GM08714 (cell line): ENCODE data around the gene IGF1R.

Experiments
- H3K4me3 ChIP-seq: fragments of 200-500 bp; sonication (Bioruptor generic); 2 replicates; pipeline ENCODE4 v1.5.1; 2014; ENCODE audit warnings: mild to moderate bottlenecking, low read length, inconsistent platforms
- ZNF274 ChIP-seq: IDR thresholded peaks from 2 replicates; pipeline ENCODE4 v1.6.1; 2012; ENCODE audit warnings: mild to moderate bottlenecking, low read depth, low read length

Gene IGF1R

GRCh38 chr15:98896802-98897732 lies 248.7 kb downstream of the IGF1R start:
- no peak overlapping the region for H3K4me3 ChIP-seq
- TF ChIP-seq ZNF274 = no peak

- no peak for TF ChIP-seq ZNF274
- H3K4me3 ChIP-seq = no peak overlapping the region
Observed at GRCh38 chr15:98898122-98898521, 249.8 kb downstream of the IGF1R start.

- no peak overlapping the region for H3K4me3 ChIP-seq
Observed at GRCh38 chr15:98899272-98900021, 251.1 kb downstream of the IGF1R start.

GRCh38 chr15:98900356-98900755 lies 252.0 kb downstream of the IGF1R start:
- no peak for TF ChIP-seq ZNF274
- no peak overlapping the region for H3K4me3 ChIP-seq

More at GRCh38 chr15:98899272-98900021, 251.1 kb downstream of the IGF1R start:
- no peak for TF ChIP-seq ZNF274

GRCh38 chr15:98901434-98902072 lies 253.2 kb downstream of the IGF1R start:
- TF ChIP-seq ZNF274 = no peak
- H3K4me3 ChIP-seq = no peak overlapping the region

GRCh38 chr15:98902931-98903330 lies 254.6 kb downstream of the IGF1R start:
- TF ChIP-seq ZNF274 = no peak
- no peak overlapping the region for H3K4me3 ChIP-seq

GRCh38 chr15:98903377-98904018 lies 255.2 kb downstream of the IGF1R start:
- no peak for TF ChIP-seq ZNF274
- H3K4me3 ChIP-seq = no peak overlapping the region

GRCh38 chr15:98904544-98904943 lies 256.2 kb downstream of the IGF1R start:
- no peak overlapping the region for H3K4me3 ChIP-seq
- TF ChIP-seq ZNF274 = no peak

- TF ChIP-seq ZNF274 = no peak
- H3K4me3 ChIP-seq = no peak overlapping the region
Observed at GRCh38 chr15:98905963-98906711, 257.8 kb downstream of the IGF1R start.

GRCh38 chr15:98906712-98907083 lies 258.4 kb downstream of the IGF1R start:
- no peak for TF ChIP-seq ZNF274

GRCh38 chr15:98907927-98908471 lies 259.7 kb downstream of the IGF1R start:
- TF ChIP-seq ZNF274 = no peak
- no peak overlapping the region for H3K4me3 ChIP-seq

More at GRCh38 chr15:98906712-98907083, 258.4 kb downstream of the IGF1R start:
- no peak overlapping the region for H3K4me3 ChIP-seq

- no peak for TF ChIP-seq ZNF274
- H3K4me3 ChIP-seq = no peak overlapping the region
Observed at GRCh38 chr15:98909968-98910885, 261.9 kb downstream of the IGF1R start.

- TF ChIP-seq ZNF274 = no peak
- no peak overlapping the region for H3K4me3 ChIP-seq
Observed at GRCh38 chr15:98914626-98915025, 266.3 kb downstream of the IGF1R start.
